AG08396 (cell line): ENCODE measurements around the gene LHCGR.
A peak's percentile ranks its signal among the peaks of the same experiment; 100 is the strongest.
"Not testable (repeated sequence)": the region's sequence is repeated elsewhere in the genome, so short reads cannot be mapped to it uniquely, and the experiment has no call there.

Experiments used
- DNase-seq: peaks from one replicate; pipeline ENCODE4 v3.0.0; 2012; ENCODE audit warnings: low spot score, mixed read lengths

LHCGR gene

DNA sequence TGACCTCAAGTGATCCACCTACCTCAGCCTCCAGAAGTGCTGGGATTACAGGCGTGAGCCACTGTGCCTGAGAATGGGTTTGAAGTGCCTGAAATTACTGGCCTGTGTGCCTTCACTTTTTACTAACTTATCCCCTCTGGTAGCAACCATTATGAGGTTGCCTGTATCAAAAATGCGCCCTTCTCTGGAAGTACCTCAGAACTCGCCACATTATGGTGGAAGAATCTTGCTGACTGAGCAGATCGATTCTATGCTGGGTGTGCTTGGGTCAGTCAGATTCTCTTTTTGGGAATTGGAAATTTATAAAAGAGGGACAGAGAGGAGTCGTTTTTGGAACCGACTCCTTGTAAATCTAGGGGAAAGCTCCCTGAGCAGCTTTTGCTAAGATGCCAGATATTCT lies 8.2 kb downstream of the LHCGR start:
- DNase-seq: no peak

DNA sequence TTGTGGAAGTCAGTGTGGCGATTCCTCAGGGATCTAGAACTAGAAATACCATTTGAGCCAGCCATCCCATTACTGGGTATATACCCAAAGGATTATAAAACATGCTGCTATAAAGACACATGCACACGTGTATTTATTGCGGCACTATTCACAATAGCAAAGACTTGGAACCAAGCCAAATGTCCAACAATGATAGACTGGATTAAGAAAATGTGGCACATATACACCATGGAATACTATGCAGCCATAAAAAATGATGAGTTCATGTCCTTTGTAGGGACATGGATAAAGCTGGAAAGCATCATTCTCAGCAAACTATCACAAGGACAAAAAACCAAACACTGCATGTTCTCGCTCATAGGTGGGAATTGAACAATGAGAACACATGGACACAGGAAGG lies 16.3 kb downstream of the LHCGR start:
- not testable (repeated sequence) for DNase-seq

DNA sequence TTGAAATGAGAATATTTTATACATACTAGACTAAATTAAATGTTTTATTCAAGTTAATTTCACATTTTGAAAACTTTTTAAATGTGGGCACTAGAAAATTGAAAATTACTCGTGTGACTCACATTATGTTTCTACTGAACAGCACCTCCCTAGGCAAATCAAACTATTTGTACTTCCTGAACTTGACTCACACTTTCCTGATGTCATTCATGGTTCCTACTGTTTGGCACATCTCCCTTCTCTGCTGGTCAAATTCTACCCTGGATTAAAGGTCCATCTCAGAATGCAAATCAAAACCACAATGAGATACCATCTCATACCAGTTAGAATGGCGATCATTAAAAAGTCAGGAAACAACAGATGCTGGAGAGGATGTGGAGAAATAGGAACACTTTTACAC lies 16.7 kb downstream of the LHCGR start:
- DNase-seq: peak; percentile 24

DNA sequence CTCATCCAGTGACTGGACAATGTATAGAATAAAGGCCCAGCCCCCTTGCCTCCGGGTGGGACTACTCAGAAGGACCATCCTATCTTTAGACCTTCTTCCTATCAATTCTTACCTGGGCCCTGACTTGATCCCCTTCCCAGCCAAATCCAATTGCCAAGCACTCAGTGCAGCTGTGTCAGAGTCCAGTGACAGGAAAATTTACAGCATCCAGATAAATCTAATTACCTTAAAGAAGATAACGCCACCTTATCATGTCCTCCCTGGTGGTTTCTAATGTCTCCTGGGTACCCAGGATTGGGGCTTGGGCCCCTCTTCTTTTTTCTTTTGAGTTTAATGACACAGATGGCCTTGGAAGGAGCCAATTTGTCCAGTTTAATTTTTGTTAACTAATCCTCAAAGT lies 19.3 kb downstream of the LHCGR start:
- no peak for DNase-seq

DNA sequence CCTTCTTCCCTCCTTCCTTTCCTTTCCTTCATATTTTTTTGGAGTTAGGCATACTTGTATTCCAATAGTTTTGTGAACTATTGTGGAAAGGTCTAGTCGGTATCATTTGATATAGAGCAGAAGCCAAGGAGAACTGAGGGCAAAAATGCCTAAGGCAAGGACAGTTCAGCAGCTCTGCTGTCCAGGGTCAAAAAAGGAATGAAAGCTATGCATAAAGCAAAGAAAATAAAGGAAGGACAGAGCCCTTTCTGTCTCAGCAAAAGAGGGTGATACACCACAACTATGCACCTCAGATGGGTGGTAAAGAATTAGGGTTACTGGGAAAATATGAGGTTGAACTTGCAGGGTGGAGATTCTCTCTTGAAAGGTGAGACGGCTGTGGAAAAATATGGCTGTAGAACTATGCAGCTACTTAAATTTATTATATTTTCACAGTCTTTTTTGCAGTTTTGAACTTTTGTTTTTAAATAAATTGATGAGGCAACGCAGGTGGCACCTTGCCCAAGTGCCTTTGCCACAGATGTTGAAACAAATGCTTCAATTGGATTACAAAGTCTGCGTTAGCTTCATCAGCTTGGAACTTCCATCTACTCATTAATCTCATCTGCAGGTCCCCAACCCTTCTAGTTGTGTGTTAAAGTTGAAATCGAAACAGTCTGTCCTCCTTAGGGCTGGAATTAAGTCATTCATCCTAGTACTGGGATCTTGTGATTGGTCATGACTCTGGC lies 20.8 kb downstream of the LHCGR start:
- no peak for DNase-seq

DNA sequence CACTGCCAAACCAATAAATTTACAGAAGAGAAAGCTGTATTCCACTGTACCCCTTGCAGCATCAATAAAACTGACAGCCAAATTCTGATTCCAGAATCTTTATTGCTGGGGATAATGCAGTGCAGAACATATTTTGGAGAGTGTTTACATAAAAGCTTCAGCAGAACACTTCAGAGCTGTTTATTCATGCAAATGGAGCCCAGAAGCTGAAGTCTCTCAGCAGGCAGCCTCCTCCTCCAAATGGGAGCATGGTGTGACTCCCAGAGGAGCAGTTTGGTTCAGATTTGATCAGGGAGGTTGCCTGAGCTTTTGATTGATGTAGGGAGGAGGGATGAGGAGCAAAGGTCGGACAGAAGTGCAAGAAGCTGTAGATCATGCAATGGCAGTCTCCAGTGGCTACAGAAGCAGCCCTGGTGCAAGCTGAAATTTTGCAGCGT lies 22.4 kb downstream of the LHCGR start:
- DNase-seq: no peak

DNA sequence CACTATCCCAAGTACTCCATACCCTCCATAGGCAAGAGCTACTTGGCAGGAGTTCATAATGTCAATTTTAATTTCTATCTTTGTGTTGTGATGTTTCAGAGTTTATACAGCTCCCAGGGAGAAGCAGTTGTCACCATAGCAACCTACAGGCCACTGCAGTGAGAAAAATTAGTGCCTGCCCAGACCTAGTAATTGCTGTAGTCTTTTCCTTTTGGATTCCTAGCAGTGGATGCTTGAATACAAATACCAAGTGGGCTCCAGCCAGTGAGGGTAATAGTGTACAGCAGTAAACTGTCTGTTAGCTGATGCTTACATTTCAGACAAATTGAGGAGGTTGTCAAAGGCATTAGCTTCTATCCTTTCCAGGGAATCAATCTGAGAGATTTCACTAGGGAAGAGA lies 26.7 kb downstream of the LHCGR start:
- DNase-seq: no peak

DNA sequence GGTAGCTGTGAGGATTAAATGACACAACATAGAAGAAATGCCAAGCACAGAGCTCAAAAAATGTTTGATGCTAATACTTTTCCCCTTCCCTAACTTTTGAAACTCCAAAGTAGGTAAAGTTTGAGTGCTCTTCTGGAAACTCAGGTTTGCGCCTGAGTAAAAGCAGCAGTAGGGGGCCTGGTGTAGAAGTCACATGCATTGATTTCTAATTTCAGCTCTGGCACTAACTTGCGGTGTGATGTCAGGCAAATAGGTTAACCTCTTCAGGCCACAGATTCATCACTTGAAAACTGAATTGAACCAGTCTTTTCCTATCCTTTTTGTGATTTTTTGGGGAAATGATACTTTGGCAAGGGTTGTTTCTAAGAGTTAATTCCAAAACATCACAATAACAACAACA lies 27.2 kb downstream of the LHCGR start:
- no peak for DNase-seq

DNA sequence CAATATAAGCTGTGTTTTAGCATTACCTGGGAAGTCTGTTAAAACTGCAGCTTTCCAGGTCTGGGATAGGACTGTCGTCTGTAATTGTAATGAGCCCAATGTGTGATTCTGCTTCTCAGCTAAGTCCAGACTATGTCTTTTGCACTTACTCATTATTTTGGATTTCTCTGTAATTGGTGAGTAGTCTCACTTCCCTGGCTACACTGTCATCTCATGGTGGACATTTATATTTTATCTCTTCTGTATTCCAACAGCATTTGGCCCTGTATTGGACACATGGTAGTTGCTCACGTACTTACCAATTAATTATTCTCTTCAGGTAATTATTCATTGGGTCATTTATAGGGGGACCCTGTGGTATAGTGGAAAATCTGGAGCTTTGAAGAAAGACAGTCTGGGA lies 28.0 kb downstream of the LHCGR start:
- DNase-seq: no peak

DNA sequence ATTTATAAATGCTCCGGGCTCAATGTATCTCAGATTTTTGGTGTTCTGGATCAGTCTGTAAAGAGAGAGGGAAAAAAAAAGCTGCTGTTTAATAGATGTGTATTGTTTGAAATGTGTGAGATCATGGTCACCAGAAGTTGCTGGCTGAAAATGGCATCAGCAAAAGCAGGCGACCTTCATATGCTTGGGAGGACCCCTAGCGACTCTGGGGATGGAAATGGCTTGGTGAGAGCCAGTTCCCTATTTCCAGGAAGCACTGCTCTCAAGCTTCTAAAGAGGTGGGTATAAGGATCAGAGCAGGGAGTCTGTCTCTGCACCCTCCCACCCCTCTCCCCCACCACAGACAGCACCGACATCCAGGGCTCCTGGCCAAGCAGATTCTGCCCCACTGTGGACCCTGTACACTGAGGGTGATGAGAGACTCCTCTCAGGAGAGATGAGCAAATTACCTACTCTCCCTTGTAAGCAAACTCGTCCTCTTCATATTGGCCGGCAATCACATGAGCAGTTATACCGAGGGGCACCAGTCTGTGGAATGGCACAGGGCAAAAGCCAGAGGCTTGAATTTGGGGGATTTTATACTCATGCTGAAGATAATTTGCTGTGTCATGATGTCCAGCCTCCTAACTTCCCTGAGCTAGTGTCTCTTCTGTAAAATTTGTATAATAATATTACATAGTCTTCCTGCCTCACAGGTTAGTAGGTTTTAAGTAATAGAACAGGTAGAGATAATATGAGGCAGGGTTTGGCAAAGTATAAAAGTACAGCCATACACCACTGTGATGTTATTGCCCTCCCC lies 29.6 kb downstream of the LHCGR start:
- no peak for DNase-seq

DNA sequence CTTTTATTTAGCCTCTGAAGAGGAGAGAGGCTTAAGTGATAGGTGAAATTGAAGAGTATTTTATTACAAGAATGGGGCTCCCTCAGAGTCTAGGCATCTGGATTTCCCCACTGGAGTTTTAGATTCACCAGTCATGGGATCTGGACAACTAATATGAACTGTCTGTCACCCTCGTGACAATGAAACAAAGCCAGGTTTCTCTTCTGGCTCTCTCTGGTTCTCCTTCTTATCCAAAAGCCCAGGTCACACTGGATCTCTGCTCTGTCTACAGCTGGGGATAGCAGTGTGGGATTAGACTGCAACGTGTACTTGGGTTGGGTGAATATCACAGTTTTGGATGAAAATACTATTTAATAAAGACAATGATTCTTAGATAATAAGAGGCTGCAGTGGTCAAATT lies 31.2 kb downstream of the LHCGR start:
- DNase-seq: no peak

DNA sequence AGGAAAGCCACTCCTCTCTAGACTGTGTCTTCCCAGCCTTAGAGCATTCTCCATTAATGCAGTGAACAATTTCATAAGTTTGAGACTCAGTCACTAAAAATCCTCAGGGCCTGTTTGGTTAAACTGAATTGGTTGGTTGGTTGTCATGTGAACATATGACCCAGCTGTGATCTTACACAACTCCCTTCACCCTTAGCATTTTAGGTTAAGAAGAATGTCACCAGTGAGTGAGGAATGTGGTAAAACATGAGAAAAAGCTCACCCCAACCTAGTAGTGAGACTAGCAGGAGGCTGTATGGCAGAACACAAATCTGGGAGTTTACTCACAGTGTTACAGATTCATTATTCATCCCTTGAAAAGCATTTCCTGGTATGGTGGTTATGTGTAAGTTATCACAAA lies 32.4 kb downstream of the LHCGR start:
- DNase-seq: peak; percentile 58

DNA sequence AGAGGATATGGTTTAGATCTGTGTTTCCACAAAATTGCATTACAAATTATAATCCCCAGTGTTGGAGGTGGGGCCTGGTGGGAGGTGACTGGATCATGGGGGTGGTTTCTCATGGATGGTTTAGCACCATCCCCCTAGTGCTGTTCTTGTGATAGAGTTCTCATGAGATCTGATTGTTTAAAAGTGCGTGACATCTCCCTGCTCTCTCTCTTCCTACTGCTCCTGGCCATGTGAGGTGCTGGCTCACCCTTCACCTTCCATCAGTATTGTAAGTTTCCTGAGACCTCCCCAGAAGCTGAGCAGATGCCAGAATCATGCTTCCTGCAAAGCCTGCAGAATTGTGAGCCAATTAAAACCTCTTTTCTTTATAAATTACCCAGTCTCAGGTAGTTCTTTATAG lies 33.1 kb downstream of the LHCGR start:
- no peak for DNase-seq

DNA sequence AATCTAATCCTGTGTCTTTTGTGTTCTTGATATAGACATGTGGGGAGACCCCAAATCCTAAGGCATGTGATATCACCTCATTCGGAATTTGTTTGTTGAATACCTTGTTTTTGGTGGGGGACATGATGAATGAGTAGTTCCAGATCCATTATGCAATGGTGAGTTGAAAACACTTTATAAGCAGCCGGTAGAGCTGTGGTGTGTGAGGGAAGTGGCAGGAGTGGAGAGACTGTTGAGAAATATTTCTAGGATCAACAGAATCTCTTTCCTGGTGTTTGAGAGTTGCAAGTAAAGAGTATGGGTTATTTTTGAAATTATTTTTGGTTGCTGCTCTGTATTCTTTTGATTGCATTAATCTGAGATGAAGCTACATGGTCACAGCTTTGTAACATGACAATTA lies 34.4 kb downstream of the LHCGR start:
- no peak for DNase-seq

DNA sequence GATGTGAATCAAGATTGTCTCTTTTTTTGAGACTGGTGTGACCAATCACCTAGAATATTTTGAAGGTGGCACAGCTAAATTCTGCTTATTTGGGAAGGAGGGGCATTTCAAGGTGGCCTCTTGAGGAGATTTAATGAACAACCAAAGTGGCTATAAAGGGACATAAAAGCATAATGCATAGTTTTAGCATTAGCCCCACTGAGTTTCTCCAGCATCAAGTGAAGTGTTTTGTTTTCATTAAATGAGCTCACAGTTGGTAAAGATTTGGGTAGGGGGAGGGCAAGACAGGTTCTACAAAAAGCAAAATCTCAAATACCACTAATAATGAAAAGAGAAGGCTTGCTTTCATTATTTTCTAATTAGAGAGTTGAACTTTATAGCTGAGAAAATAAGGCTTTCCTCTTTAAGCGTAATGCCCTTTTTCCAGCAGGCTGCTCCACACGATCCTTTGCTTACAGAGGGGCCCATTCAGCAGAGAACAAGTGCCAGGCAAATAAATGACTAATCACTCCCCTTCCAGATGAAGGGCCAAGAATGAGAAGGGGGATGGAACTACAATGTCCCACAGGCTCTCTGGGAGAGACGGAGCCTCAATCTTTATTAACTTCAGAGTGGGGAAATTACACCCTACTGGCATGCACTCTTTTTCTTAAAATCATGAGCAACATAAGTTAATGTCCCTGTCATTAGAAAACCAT lies 35.9 kb downstream of the LHCGR start:
- DNase-seq: no peak

DNA sequence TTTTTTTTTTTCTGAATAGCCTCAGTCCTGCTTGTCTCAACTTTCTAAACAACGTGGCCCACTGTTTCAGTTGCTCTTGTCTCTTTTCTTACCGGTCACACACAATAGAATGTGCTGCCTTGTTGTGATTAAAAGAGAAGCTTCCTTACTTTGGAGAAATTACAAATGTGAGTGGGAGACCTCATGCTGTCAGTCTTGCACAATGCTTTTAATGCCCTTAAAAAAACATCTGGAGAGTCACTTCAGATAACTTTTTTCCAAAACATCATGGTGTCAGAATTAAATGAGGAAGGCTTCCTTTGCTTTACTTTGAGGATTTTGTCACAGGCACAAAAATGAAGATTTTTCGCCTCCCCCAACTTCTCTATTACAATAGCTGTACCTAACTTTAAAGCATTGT lies 37.7 kb downstream of the LHCGR start:
- DNase-seq: no peak

DNA sequence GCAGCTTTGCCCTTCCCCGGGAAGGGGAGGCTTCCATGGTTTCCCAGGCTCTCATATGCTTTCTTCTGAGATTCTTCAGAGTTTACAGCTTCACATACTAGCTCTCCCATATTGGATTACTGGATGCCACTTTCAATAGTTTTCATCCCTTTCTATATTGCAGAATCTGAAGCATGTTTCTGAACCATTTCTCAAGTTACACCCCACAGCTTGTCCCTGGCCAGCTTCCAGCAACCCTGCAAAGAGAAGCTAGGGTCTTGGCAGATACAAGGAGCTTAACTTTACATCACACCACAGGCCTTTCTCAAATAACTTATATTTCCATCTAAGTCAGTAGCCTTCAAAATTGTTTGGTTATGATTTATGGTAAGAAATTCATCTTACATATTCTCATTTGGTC lies 39.6 kb downstream of the LHCGR start:
- no peak for DNase-seq

DNA sequence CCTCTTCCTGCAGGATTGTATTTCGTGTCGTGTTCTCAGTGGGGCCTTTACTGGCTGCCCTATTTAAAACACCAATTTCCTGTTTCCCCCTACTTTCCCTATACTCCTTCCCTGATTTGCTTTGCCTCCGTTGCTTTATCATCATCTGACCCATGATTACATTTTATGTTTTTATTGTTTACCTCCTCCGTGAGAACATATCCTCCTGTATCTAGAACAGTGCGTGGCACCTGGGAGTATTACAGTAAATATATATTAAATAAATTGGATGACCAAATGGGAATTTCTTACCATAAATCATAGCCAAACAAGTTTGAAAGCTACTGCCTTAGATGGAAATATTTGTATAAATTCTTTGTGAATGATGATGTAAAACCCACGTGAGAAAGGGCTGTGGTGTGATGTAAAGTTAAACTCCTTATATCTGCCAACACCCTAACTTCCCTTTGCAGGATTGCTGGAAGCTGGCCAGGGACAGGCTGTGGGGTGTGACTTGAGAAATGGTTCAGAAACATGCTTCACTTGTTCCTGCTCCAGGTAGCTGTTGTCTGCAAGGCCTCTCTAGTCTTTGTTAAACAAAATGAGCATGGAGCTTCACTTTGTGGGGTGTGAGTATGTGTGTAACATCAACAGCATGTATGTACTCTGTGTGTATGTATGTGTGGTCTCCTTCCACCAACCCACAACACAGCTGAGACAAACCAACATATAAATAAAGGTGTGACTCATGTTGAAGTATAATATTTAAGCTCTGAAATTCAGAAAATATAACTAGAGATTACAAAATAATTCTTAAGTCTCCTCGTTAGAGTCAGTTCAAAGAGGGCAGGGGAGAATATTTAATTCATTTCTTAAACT lies 40.3 kb downstream of the LHCGR start:
- DNase-seq: no peak

DNA sequence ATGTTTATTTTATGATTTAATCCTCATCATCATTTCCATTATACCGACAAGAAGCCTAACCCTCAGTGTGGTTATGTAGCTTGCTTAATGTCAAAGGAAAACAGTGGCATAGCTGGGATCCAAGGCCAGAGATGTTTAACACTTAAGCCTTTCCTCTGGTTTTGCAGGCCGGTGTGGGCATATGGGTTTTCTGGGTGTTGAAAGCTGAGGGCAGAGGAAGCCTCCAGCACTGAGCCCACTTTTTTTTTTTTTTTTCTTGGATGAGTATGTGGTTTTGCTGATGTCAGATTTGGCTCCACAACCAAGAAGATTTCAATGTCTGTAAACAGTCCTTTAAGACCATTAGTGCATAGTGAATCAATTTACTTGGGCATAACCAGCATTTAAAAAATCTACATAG lies 41.3 kb downstream of the LHCGR start:
- no peak for DNase-seq

DNA sequence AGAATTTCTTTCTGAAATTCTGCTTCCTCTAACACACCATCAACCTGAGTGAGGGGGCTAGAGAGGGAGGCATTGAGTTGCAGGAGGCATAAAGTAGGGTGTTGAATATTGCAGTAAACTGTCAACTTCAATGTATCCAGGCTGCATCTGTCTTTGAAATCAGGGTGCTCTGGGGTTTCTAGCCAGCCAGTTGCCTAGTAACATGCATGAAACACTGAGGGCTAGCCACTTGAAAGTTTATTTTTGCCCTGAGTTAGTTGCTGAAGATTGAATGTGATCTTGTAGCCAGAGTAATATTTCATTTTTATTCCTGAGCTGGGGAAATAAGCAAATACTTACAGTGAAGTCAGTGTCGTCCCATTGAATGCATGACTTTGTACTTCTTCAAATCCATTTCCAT lies 41.9 kb downstream of the LHCGR start:
- DNase-seq: no peak

DNA sequence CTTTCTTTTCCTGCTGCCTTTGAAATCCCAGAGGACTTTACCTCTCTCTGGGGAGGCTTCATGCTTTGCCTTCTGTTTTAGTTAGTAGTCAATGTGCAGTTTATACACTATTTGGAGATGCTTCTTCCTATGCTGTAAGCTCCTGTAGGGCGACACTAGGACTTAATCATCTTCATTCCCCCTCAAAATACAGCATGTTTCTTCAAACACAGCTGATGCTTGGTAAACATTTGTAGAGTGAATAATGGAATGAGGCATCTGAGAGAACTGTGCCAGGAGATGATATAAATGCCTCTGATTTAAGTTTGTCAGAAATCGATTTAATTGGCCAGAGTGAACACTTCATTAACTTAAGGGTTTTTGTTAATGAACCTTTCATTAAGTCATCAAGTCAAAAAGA lies 43.4 kb downstream of the LHCGR start:
- DNase-seq: no peak

DNA sequence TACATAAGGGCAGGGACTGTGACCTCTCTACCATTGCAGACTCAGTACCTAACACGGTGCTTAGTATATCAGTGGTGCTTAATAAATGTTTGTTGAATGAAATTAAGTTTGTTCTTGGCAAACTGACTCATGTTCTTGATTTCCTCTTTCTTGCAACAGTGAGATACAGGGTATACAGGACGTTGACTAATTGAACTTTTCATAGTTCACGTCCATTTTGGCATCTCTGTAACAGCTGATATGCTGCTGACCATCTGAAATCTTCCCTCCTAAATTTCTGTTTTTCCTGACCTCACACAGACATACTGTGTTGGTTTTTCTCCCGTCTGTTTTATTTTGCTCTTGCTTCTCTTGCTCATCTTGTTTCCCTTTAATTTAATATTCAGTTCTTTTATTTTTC lies 44.2 kb downstream of the LHCGR start:
- DNase-seq: no peak
